DND-41 (cell line): ENCODE measurements around the gene PADI2.

Experiments used
- CTCF ChIP-seq: IDR thresholded peaks from 2 replicates; pipeline ENCODE4 v1.5.1; 2012; ENCODE audit warnings: borderline replicate concordance, low read length, moderate library complexity, mild to moderate bottlenecking; ENCODE audit not compliant: poor library complexity, severe bottlenecking; ENCODE audit errors: extremely low read depth
- EZH2 ChIP-seq: IDR thresholded peaks from 3 replicates; pipeline ENCODE4 v1.6.1; 2012; ENCODE audit warnings: borderline replicate concordance, low read depth, mild to moderate bottlenecking, moderate library complexity, low read length, inconsistent platforms; ENCODE audit not compliant: severe bottlenecking

DNA sequence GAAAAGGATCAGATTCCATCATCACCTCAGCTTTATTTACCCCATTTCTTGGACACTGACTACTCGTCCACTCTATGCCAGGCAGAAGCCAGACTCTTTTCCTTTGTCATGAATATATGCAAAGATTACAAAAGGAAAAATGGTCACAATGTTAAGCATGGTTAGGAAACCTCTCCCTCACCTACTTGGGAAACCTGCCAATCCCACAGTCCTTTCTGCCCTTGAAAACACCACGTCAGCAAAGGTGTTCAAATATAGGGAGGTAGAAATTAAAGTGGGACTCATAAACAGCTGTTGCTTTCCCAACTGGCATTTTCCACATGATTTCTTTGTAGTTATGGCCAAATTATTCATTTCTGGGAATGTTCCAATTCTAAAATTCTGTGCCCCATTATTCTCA is 91.4 kb downstream of the PADI2 start:
- TF ChIP-seq CTCF (no peak), EZH2 (no peak)
